ENCODE measurements around the gene BEST3. TPM values are rescaled to one million over a fixed set of nuclear protein-coding genes. Genes with fewer than 3 reads are reported as not detected.

Gene BEST3
- total RNA-seq (1 to 10 TPM in 1 of 2 donors, under 1 TPM in 1; 0.83 to 1.7 TPM), polyA plus RNA-seq (ENCODE audit: insufficient read length in 2 of 2) (1 to 10 TPM; 2.2 to 2.6 TPM)
- long read RNA-seq, donor 1, result 0 reads
- long read RNA-seq, donor 2, result 0 reads
- long read RNA-seq, donor 3, partial matches to known transcripts, result 0 of 1 reads
- long read RNA-seq, donor 3, other reads (novel, unspliced or antisense), result 0 of 1 reads
- long read RNA-seq, donor 4, result 0 reads

DNA sequence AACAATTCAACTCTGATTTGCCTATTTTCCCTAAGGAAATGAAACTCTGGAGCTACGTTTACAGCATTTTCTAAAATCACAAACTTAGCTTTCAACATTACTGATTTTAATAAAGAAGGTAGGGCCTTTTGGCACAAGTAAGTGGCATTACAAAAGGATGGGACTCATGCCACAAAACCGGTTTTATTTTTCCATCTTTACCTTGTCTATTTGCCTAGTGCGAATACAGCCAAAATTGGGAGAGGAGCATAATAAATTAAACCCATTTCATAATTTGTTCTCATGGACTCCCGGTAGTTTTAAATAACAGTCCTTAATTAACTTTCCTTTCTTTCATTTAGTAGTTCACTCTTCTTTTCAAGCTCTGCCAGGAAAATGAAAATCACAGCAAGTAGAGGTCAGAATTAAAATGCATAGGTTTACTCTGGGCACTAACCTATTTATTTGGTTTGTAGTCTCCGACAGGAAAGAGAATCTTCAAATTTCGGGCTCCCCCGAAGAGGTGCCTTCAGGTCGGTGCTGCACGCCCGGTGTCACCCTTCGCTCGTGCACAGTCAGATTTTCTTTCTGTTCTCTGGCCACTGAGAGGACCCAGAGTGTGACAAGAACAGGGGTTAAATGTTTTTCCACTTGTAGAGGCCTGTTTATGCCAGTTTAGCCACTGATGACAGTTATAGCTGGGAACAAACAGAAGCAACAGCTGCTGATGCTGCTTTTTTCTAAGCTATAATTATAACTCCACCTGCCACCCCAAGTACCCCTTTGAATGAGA, at the start of gene BEST3:
Gene BEST3 (minus strand): TSS at position 535 of the 772 bp plus-strand sequence. CDS start 1,505 bp downstream, outside the sequence.
- Histone ChIP-seq H3K27me3 (ENCODE audit: control insufficient read depth, insufficient read depth, low read length) (no peaks in the 10 kb centered on the region), H3K4me1 (ENCODE audit: control insufficient read depth, insufficient read depth, low read length) (no peaks in the 10 kb centered on the region), H3K36me3 (ENCODE audit: control insufficient read depth, insufficient read depth, low read length) (no peaks in the 10 kb centered on the region), H3K27ac (ENCODE audit: low read depth, low read length) (no peak within 1 kb of the TSS), H3K4me3 (ENCODE audit: low read depth, low read length) (no peak within 1 kb of the TSS), H3K9me3 (ENCODE audit: control insufficient read depth, insufficient read depth, low read length) (no peaks in the 10 kb centered on the region)
- DNase-seq (ENCODE audit: low read depth in 4 of 6, low spot score in 6 of 6), result peak in 1 of 6 donors; percentile 24
- 92% methylated on average over 2 of the region's 12 CpGs for WGBS (ENCODE audit: insufficient coverage)

DNA sequence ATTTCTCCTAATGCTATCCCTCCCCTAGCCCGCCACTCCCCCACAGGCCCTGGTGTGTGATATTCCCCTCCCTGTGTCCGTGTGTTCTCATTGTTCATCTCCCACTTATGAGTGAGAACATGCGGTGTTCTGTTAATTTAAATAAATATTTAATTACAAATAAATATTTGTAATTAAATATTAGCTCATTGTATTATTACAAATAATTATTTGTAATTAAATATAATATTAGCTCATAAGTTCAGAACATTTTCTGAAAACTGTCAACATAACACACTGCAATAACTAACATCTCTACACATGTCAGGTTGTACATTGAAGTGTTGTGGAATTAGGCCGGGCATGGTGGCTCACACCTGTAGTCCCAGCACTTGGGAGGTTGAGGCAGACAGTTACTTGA, 45.0 kb upstream of the BEST3 start:
- WGBS (ENCODE audit: insufficient coverage), result no CpG with 5 or more reads among the region's 4 CpGs

DNA sequence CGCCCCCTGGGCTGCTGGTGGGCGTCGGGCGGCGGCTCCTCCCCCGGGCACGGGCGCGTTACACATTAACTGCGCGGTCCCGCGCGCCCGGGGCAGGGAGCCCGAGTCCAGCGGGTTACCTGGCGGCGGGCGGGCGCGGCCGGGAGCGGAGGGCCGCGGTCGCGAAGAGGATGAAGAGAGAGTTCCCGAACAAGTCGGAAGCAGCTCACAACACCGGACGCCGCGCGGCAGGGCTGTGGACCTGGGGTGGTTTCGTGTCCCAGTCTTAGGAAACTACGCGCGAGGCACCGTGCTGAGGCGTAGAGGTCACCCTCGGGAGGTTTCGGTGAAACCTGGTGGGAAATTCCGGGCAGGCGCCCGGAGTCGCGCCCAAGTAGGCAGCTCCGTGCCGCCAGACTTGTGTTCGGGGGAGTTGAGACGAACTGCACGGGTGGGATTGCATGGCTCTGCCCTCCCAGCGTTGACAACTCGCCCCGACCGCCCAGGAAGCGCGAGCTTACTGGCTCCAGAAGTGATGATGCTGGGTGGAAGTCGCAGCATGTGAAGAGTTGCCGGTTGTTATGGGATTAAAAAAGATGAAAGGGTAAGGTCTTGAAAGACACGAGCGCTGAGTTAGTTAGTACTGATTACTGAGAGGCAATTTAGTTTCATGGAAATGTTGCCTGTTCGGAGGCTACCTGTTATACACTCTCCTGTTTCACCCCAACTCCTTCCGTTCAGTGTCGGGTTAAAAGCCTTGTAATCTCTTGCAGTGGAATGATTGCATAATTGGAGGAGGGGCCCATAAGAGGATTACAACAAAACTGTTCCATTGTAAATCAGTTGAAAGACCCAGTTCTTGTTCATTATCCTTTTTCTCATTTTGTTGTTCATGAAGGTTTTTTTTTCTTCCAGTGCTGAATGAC, 40.4 kb upstream of the BEST3 start:
- Histone ChIP-seq H3K4me3 (ENCODE audit: low read depth, low read length) (peak overlapping the region; percentile 84), H3K9me3 (ENCODE audit: control insufficient read depth, insufficient read depth, low read length) (no peaks in the 10 kb centered on the region), H3K27me3 (ENCODE audit: control insufficient read depth, insufficient read depth, low read length) (no peaks in the 10 kb centered on the region), H3K27ac (ENCODE audit: low read depth, low read length) (peak overlapping the region; percentile 59), H3K36me3 (ENCODE audit: control insufficient read depth, insufficient read depth, low read length) (no peaks in the 10 kb centered on the region), H3K4me1 (ENCODE audit: control insufficient read depth, insufficient read depth, low read length) (peaks cover 3% of the 10 kb centered on the region)
- WGBS (ENCODE audit: insufficient coverage), result 0% methylated on average over 59 of the region's 66 CpGs
- DNase-seq (ENCODE audit: low read depth in 4 of 6, low spot score in 6 of 6), result peak in 5 of 6 donors; percentile 24 to 73 (median 31)

More for the DNA sequence above, 45.0 kb upstream of the BEST3 start:
- Histone ChIP-seq H3K27me3 (ENCODE audit: control insufficient read depth, insufficient read depth, low read length) (no peaks in the 10 kb centered on the region), H3K9me3 (ENCODE audit: control insufficient read depth, insufficient read depth, low read length) (no peaks in the 10 kb centered on the region), H3K36me3 (ENCODE audit: control insufficient read depth, insufficient read depth, low read length) (no peaks in the 10 kb centered on the region), H3K4me1 (ENCODE audit: control insufficient read depth, insufficient read depth, low read length) (no peaks in the 10 kb centered on the region), H3K4me3 (ENCODE audit: low read depth, low read length) (no peak overlapping the region), H3K27ac (ENCODE audit: low read depth, low read length) (no peak overlapping the region)
- DNase-seq (ENCODE audit: low read depth in 4 of 6, low spot score in 6 of 6), result no peak

DNA sequence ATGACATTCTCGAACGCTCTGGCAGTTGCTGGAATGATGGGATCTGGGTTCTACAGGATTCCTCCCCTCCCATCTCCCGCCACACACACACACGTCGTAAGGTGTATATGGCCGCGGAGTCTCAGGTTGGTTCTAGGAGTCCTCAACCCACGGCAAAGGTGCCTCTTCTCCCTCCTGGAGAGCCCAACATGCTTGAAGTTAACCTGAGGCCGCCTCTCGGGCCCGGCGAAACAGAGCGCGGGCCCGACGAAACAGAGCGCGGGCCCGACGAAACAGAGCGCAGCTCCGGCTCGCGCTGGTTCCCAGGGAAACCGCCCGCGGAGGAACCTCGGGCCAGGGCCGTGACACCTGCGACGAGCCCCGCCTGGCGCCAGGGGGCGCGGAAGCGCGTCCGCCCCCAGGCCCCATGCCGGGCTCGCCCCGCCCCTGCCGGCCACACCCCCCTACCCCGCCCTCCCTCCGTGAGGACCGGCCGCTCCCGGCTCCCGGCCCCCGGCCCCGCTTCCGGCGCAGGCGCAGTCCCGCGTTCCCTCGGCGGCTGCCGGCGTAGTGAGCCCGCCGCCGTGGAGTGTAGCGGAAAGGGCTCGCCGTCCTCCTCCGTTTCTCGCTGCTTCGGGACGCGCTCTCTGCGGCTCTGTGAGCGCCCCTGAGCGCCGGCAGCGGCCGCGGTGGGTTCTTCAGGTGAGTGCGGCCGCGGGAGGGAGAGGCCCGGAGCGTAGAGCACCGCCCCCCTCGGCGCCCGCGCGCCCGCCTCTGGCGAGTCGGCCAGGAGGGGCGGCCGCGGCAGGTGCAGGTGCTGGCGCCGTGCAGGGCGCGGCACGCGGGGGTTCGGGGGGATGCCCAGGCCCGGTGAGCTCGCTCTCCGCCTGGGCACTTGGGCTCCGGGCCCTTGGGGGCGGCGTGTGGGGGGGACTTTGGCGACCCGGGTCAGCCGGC, 39.5 kb upstream of the BEST3 start, which contains the start of gene RAB3IP:
Gene RAB3IP (plus strand): TSS at position 510 of the 936 bp plus-strand sequence. CDS start 16,549 bp downstream, outside the sequence.
- WGBS (ENCODE audit: insufficient coverage), result under 1% methylated on average over 108 of the region's 110 CpGs

DNA sequence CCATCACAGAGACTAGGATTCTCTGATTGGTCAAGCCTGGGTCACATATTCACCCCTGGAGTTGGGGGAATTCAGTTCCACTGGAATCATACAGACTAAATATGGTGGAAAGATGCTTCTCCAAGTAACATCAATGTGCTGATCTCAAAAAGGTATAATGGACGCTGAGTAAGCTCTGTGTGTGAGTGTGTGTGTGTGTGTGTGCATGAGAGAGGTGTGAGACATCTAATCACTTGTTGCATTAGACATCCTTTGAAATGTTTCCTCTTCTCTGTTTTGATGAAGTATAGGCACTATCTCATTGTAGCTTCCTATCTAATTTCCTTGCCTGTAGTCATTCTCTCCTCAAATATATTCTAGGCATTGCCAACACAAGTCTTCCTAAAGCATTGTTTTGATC, 34.5 kb upstream of the BEST3 start:
- DNase-seq (ENCODE audit: low read depth in 4 of 6, low spot score in 6 of 6), result no peak
- Histone ChIP-seq H3K4me3 (ENCODE audit: low read depth, low read length) (no peak overlapping the region), H3K4me1 (ENCODE audit: control insufficient read depth, insufficient read depth, low read length) (peaks cover 3% of the 10 kb centered on the region), H3K36me3 (ENCODE audit: control insufficient read depth, insufficient read depth, low read length) (no peaks in the 10 kb centered on the region), H3K9me3 (ENCODE audit: control insufficient read depth, insufficient read depth, low read length) (no peaks in the 10 kb centered on the region), H3K27me3 (ENCODE audit: control insufficient read depth, insufficient read depth, low read length) (peaks cover 4% of the 10 kb centered on the region), H3K27ac (ENCODE audit: low read depth, low read length) (no peak overlapping the region)
- WGBS (ENCODE audit: insufficient coverage), result no CpG with 5 or more reads among the region's 1 CpG

More for the DNA sequence above, 39.5 kb upstream of the BEST3 start, which contains the start of gene RAB3IP:
- Histone ChIP-seq H3K27ac (ENCODE audit: low read depth, low read length) (peak within 1 kb of the TSS; percentile 59), H3K4me1 (ENCODE audit: control insufficient read depth, insufficient read depth, low read length) (peaks cover 3% of the 10 kb centered on the region), H3K9me3 (ENCODE audit: control insufficient read depth, insufficient read depth, low read length) (no peaks in the 10 kb centered on the region), H3K27me3 (ENCODE audit: control insufficient read depth, insufficient read depth, low read length) (peaks cover 4% of the 10 kb centered on the region), H3K4me3 (ENCODE audit: low read depth, low read length) (peak within 1 kb of the TSS; percentile 84), H3K36me3 (ENCODE audit: control insufficient read depth, insufficient read depth, low read length) (no peaks in the 10 kb centered on the region)
- peak; percentile 50 to 95 (median 72) for DNase-seq (ENCODE audit: low read depth in 4 of 6, low spot score in 6 of 6)

DNA sequence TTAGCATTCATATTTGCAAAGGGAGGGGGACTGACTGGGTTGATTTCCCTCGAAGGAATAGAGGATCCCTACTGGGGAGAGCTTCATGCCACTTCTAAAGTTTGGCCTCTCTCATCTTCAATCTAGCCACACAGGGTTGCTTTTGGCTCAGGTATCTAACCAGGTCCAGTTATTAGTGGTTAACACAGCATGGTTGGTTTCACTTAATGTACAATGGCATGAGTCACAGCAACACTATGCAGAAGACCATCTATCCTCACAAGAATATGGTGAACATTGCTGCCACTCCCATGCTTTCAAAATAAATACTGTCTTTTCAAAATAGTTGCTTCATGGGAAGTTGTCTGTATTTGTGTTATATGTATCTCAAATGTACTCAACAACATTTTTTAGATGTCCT, 33.0 kb upstream of the BEST3 start:
- H3K4me3 ChIP-seq (ENCODE audit: low read depth, low read length), result no peak overlapping the region
- peaks cover 4% of the 10 kb centered on the region for H3K27me3 ChIP-seq (ENCODE audit: control insufficient read depth, insufficient read depth, low read length)
- DNase-seq (ENCODE audit: low read depth in 4 of 6, low spot score in 6 of 6), result no peak
- H3K36me3 ChIP-seq (ENCODE audit: control insufficient read depth, insufficient read depth, low read length), result no peaks in the 10 kb centered on the region
- no peaks in the 10 kb centered on the region for H3K9me3 ChIP-seq (ENCODE audit: control insufficient read depth, insufficient read depth, low read length)
- no peaks in the 10 kb centered on the region for H3K4me1 ChIP-seq (ENCODE audit: control insufficient read depth, insufficient read depth, low read length)
- no CpG with 5 or more reads among the region's 1 CpG for WGBS (ENCODE audit: insufficient coverage)
- H3K27ac ChIP-seq (ENCODE audit: low read depth, low read length), result no peak overlapping the region

DNA sequence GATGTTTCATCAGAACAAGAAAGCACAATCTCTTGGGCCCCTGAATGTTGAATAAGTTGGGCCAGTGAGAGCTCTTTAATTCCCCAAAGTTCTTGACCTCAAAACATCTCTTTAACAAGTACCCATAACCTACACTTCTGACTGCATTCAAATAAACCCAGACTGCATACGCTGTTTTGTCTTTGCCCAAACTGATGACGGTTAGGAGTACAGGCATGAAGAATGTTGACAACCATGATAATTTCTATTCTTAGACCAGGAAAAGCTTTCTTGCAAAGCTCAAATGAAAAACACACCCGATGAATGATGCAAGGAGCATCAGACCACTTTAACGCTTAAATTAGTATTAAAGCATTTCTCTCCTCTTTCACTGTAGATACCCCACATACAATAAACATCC, 27.8 kb upstream of the BEST3 start:
- Histone ChIP-seq H3K4me3 (ENCODE audit: low read depth, low read length) (no peak overlapping the region), H3K27ac (ENCODE audit: low read depth, low read length) (no peak overlapping the region), H3K9me3 (ENCODE audit: control insufficient read depth, insufficient read depth, low read length) (peaks cover 3% of the 10 kb centered on the region), H3K27me3 (ENCODE audit: control insufficient read depth, insufficient read depth, low read length) (no peaks in the 10 kb centered on the region), H3K4me1 (ENCODE audit: control insufficient read depth, insufficient read depth, low read length) (no peaks in the 10 kb centered on the region), H3K36me3 (ENCODE audit: control insufficient read depth, insufficient read depth, low read length) (no peaks in the 10 kb centered on the region)
- 100% methylated on average over 1 of the region's 4 CpGs for WGBS (ENCODE audit: insufficient coverage)
- no peak for DNase-seq (ENCODE audit: low read depth in 4 of 6, low spot score in 6 of 6)

DNA sequence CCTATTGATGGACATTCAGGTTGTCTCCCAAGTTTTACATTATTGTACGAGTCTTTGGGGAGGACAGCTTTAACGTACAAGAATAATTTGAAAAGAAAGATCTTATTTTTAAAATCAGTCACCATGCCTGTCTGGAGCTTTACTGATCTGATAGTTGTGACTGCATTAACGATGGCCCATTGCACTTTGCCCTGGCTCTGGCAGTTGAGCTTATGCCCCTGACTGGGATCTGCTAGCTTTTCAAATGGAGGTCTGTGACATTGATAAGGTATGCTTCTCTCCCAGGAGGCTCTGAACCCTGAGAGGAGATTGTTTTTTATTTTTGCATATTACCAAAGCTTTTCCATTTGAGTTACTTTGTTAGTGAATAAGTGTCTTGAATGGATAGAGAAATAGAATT, 21.6 kb upstream of the BEST3 start:
- Histone ChIP-seq H3K4me3 (ENCODE audit: low read depth, low read length) (no peak overlapping the region), H3K4me1 (ENCODE audit: control insufficient read depth, insufficient read depth, low read length) (no peaks in the 10 kb centered on the region), H3K27me3 (ENCODE audit: control insufficient read depth, insufficient read depth, low read length) (no peaks in the 10 kb centered on the region), H3K36me3 (ENCODE audit: control insufficient read depth, insufficient read depth, low read length) (no peaks in the 10 kb centered on the region), H3K9me3 (ENCODE audit: control insufficient read depth, insufficient read depth, low read length) (peaks cover 3% of the 10 kb centered on the region), H3K27ac (ENCODE audit: low read depth, low read length) (no peak overlapping the region)
- DNase-seq (ENCODE audit: low read depth in 4 of 6, low spot score in 6 of 6), result no peak
- WGBS (ENCODE audit: insufficient coverage), result 60% methylated on average over 1 of the region's 3 CpGs
